Melanocyte of skin (primary cell): ENCODE results near the gene COQ10B. TPM values are rescaled to one million over a fixed set of nuclear protein-coding genes. Genes with fewer than 3 reads are reported as not detected.

Experiments
- small RNA-seq, 2 donors: library from RNA; depleted of rRNA; stranded (forward); fragments of <200 nt; gene quantifications; one replicate each; pipeline ENCODE3, GENCODE V24; 2012
- total RNA-seq, 2 donors: library from RNA; depleted of rRNA; stranded (reverse); fragments of >200 nt; gene quantifications; 2 replicates each; pipeline ENCODE4 v1.2.3, GENCODE V29; 2012

The COQ10B gene
- 10 to 100 TPM; 48.2 to 54.6 TPM for total RNA-seq

DNA sequence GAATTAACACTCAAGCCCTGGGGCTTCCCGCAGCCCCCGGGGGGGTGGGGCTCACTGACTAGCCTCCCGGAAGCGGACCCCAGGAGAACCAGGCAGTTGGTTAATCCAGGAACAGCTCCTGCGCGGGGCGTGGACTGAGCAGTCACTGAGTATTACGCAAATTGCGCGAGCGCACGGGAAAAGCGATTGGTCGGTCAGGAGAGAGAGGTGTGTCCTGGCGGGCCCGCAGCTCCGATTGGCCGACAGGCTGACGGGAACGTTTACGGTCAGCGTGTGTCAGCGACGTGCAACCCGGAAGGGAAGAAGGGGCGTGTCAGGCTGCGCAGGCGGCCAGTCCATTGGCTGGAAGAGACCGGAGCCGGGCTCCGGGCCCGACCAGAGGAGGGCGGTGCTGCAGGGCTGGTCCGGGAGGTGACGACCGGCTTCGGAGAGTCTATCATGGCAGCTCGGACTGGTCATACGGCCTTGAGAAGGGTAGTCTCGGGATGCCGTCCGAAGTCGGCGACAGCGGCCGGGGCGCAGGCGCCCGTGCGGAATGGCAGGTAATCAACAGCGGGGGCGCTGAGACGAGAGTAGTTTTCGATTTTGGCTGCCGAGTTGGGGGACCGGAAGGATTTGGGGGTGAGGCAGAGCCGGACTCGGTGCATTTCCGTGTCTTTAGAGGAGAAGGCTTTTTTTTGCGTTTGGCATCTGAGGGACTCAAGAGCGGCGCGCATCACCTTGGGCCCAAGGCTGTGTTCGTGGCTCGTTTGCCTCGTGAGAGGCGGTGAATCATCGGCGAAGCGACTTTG lies at the start of gene COQ10B:
COQ10B (plus strand) TSS at position 430 of the 791 bp plus-strand sequence; CDS start at position 439, 9 bp downstream.

DNA sequence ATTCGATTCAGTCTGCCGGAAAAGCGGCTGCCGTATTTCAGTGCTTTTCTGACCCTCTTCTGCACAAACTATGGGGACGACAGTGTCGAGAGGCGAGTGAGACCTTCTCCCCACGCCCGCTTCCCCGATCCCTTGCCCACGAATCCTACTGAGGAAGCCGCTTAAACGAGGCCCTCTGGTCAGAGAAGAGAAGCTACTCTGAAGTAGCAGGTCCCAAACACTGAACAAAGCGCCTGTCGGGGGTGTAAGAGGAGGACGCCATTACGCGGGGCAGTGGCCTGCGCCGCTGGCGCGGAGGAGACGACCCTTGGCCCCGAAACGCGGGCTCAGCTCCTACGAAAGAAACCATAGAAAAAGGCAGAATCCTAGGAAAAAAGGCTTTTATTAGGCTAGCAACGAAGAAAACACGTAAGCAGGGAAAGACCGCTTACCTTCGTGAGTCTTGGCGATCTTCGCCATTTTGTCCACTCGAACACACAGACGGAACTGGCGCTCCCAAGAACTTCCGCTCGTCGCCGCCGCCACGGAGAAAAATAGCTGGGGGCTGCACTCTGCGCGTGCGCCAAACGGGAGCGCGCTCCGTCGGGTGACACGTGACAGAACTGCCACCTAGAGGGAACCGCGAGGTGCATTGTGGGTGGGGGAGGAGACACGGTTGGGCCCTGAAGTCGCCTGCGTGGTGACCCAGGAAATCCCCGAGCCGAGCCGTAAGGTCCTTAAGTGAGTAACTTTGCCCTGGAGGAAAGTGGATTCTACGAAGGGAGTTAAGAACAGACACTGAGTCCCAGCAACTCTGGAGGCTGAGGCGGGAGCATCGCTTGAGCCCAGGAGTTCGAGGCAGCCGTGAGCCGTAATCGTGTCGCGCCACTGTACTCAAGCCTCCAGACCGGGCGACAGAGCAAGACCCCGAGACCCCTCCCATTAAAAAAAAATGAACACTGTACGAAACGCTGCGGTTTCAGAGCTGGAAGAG lies 18.5 kb upstream of the COQ10B start, which contains the start of gene SF3B1:
SF3B1 (minus strand) TSS at position 488 of the 973 bp plus-strand sequence; CDS start at position 459, 29 bp downstream.

DNA sequence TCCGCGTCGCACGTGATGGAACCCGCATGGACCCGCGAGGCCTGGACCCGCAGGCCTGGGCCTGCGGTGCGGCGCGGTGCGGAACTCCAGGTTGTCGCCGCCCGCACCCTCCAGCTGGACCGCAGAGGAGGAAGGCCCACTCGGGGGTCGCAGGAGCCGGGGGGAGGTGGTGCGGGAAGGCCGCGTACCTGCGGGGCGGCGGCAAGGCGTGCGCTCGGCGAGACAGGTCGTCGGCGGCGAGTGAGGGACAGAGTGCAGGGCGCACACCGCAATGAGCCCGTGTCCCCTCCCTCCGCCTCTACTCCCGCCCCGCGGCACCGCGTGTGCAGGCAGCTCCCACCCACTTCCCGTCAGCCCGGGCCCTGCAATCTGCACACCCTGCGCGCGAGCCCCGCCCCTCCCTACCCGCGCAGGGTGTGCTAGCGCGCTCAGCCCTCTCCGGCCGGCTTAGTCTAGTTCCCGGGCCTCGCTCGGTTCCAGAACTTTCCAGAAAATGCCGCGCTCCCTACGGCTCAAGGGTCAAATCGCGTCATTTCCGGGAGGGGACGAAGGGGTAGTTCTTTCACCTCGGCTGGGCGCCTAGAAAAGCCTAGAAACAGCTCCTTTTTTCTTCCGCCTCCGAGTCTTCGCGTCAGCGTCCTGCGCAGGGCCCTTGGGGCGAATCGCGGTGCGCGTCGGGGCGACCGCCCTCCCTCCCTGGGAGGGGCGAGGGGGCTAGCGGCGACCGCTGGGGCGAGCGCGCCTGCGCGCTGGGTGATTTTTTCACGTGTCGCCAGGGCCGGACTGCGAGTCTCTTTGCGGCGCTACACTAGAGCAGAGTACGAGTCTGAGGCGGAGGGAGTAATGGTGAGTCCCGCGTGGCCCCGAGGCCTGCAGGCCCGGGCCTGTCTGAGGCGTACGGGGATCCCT lies 46.5 kb downstream of the COQ10B start, which contains the start of the genes HSPD1 and HSPE1:
HSPD1 (minus strand) TSS at position 247 of the 909 bp plus-strand sequence. CDS start 992 bp downstream, outside the sequence.
HSPE1 (plus strand) TSS at position 786 of the 909 bp plus-strand sequence; CDS start at position 844, 58 bp downstream.

DNA sequence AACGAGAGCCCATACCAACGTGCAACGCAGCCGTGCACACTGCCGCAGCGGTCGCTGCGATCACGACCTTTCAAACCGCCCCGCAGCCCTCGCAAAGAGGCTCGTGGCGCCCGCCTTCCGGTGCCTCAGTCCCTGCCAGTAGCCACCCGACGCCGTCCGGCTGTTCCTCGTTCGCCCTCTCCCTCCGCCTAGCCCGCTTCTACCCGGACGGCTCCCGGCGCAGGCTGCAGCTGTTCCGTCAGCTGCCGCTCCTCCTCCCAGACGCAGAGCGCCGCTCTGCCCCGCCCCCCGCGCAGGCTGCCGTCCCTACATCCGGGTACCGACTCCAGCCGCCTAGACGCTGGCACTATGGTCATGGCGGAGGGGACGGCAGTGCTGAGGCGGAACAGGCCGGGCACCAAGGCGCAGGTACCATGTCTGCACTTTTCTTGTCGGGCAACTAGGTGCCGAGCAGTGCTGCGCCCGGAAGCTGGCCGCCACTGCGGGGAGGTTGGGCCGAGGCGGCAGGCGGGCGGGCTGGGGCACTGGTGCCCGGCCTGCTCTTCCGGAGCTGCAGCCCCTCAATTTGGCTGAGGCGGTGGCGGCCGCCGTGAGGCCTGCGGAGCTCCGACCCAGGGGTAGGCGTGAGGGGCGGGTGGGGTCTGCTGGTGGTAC lies 62.5 kb downstream of the COQ10B start, which contains the start of gene MOB4:
MOB4 (plus strand) TSS at position 328 of the 654 bp plus-strand sequence; CDS start at position 349, 21 bp downstream.

Small RNA genes lying within 50 kb of the gene (small RNA-seq; reads per million reads assigned to genes)
- 0 reads per million in 2 donors for gene RF00394
- gene RNU6-1029P: 0 reads per million in 2 donors

Other genes starting within 250 kb of the COQ10B start
- 10 to 100 TPM; 49.6 to 65.4 TPM for gene ANKRD44, start 142.8 kb upstream of the COQ10B start, total RNA-seq
- 100 to 1,000 TPM; 149 to 162 TPM for gene SF3B1, start 18.5 kb upstream of the COQ10B start, total RNA-seq
- gene HSPD1, start 46.3 kb downstream of the COQ10B start, total RNA-seq: 100 to 1,000 TPM; 179 to 430 TPM
- gene HSPE1, start 46.8 kb downstream of the COQ10B start, total RNA-seq: 100 to 1,000 TPM in 1 of 2 donors, 10 to 100 TPM in 1; 84.7 to 138 TPM
- 10 to 100 TPM; 30.3 to 38.3 TPM for gene MOB4, start 62.5 kb downstream of the COQ10B start, total RNA-seq
- 1 to 10 TPM; 2.0 to 5.9 TPM for gene RFTN2, start 222.0 kb downstream of the COQ10B start, total RNA-seq